ENCODE measurements around the gene ZNF891. TPM values are rescaled to one million over a fixed set of nuclear protein-coding genes. Genes with fewer than 3 reads are reported as not detected.
A peak's percentile ranks its signal among the peaks of the same experiment; 100 is the strongest.

The ZNF891 gene
- polyA plus RNA-seq (2012; ENCODE audit: insufficient read depth, insufficient read length): 0.29 TPM

DNA sequence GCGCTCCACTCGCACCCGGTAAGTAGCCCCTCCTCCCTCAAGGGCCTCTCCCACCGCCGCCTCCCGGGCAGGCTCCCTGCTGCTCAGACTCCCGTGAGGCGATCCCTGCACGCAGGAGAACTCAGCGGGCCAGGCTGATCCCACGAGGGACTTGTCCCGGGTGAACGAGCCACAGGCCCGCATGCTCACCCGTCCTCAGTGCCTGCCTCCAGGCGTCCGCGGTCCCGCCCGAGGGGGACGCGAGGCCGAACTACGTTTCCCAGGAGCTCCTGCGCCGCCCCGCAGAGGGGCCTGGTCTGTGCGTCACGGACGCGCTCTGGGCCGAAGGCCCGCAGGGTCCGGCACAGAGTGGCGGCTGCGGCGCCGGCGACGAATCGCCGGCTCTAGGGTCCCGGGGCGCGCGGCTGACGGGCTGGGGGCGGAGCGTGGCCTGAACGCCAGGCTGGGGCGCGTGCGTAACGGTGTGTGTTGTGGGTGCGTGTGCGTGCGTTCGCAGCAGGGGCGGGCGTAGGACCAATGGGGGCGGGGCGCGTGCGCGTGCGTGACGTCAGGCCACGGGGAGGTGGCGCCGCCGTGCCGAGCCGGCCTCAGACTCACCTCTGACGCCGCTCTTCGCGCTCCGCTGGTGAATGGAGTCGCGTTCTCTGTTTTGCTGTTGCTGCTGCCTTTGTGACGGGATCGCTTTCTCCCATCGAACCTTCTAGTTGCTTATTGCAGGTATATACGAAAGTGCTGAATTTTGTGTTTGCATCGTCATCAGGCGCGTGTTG lies at the start of gene ZNF891, which contains the start of gene ZNF10:
TSS of gene ZNF891 (minus strand) at position 237 of the 770 bp plus-strand sequence. CDS start 8,356 bp downstream, outside the sequence.
TSS of gene ZNF10 (plus strand) at position 590 of the 770 bp plus-strand sequence. CDS start 13,866 bp downstream, outside the sequence.
- DNase-seq (ENCODE audit: low read depth, low spot score): peak; percentile 78
- H3K4me3 ChIP-seq (ENCODE audit: low read length): peak within 1 kb of the TSS; percentile 65

DNA sequence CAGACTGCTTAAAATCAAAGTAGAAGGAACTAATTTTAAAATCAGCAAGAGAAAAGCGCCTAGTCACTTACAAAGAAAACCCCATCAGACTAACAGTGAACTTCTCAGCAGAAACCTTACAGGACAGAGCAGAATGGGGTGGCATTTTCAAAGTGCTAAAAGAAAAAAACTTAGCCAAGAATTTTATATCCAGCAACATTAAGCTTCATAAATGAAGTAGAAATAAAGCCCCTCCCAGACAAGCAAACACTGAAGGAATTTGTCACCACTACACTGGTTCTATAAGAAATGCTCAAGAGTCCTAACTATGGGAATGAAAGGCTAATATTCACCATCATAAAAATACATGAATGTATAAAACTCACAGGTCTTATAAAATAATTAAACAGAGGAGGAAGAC lies 44.8 kb upstream of the ZNF891 start:
- DNase-seq (ENCODE audit: low read depth, low spot score): no peak
- H3K4me3 ChIP-seq (ENCODE audit: low read length): no peak overlapping the region

DNA sequence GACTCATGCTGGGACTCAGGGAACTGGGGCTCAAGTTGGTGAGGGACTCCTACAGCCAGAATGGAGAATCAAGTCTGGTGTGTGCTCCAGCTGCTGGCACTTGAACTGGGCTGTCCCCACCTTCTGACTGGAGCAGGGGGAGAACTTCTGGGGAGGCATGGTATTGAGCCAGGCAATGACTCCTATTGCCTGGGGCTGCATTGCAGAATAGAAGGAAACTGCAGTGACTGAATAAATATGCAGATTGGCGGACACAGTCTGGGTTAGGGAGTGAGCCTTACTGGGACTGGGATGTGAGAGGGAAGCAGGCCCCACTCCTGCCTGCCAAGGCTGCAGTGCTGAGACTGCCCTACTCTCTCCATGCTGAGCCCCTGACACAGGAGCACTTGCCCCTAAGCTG lies 42.4 kb upstream of the ZNF891 start:
- no peak for DNase-seq (ENCODE audit: low read depth, low spot score)
- H3K4me3 ChIP-seq (ENCODE audit: low read length): no peak overlapping the region

DNA sequence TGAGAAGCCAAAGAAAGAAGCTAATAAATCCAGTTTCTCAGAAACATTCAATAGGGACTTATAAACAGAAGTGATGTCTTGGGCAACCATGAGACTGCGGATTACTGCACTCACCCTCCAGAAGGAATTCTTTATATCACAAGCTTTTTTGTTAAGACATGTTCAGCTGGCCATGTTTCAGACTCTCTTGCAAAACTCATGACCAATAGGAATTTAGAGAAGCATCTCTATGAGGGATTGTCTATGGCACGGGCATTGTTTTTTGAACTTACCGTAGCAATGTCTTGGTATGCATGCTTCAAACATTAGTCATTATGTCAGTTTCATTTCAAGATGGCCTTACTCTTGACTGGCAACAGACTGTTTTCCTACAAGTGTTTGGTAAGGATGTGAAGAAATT lies 35.7 kb upstream of the ZNF891 start:
- no peak for DNase-seq (ENCODE audit: low read depth, low spot score)
- no peak overlapping the region for H3K4me3 ChIP-seq (ENCODE audit: low read length)

DNA sequence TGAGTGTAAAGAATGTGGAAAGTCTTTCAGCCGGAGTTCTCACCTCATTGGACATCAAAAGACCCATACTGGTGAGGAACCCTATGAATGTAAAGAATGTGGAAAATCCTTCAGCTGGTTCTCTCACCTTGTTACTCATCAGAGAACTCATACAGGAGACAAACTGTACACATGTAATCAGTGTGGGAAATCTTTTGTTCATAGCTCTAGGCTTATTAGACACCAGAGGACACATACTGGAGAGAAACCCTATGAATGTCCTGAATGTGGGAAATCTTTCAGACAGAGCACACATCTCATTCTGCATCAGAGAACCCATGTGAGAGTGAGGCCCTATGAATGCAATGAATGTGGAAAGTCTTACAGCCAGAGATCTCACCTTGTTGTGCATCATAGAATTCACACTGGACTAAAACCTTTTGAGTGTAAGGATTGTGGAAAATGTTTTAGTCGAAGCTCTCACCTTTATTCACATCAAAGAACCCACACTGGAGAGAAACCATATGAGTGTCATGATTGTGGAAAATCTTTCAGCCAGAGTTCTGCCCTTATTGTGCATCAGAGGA lies 26.1 kb upstream of the ZNF891 start:
- no peak overlapping the region for H3K4me3 ChIP-seq (ENCODE audit: low read length)
- DNase-seq (ENCODE audit: low read depth, low spot score): no peak

DNA sequence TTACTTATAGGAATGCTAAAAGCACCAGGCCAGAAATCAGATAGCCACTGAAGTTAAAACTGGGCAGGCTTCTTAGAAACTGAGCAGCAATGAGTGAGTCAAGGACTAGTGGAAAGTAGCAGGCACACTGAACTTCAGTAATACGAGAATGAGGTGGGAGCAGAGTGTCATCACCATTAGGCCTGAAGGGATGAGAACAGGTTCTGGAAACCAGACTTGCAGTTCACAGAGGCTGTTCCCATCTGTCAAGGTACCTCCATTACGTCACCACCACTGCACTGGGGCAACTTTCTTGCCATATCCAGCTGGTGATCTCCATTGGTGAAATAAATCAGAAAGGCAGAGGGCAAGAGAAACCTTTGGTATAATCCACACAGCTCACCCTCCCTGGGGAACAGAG lies 15.9 kb upstream of the ZNF891 start:
- no peak overlapping the region for H3K4me3 ChIP-seq (ENCODE audit: low read length)
- no peak for DNase-seq (ENCODE audit: low read depth, low spot score)

DNA sequence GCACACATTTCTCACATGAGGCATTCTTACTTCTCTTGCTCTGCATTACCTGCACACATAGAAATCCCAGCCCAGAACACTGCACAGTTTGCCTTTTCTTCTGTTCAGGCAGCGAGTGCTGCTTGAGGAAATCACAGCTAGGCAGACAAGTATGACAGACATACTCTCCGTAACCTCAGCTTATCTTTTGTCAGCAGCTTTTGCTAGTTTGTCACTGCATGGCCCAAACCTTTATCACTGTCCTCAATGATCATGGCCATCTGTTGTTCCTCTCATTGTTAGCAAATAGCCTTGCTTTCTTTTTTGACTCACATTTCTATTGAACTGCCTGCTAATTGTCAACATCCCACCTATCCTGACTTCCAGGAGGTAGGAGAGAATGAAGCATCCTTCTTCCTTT lies 5.7 kb upstream of the ZNF891 start:
- H3K4me3 ChIP-seq (ENCODE audit: low read length): no peak overlapping the region
- no peak for DNase-seq (ENCODE audit: low read depth, low spot score)

DNA sequence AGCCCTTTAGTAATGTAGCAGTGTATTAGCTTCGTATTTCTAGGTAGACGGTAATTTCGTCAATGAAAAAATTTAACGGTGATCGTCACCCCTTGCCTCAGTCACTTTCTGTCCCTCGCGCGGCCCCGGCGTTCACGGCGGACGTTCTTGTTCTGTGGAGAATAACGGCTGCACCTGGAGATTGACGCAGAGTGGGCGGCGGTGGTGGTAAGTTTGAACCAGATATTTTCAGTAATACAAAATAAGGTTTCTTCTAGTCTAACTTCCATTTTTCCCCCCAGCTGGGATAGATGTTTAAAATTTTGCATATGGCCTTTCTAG lies 694 bp upstream of the ZNF891 start:
- no peak for DNase-seq (ENCODE audit: low read depth, low spot score)
- H3K4me3 ChIP-seq (ENCODE audit: low read length): peak overlapping the region; percentile 65

DNA sequence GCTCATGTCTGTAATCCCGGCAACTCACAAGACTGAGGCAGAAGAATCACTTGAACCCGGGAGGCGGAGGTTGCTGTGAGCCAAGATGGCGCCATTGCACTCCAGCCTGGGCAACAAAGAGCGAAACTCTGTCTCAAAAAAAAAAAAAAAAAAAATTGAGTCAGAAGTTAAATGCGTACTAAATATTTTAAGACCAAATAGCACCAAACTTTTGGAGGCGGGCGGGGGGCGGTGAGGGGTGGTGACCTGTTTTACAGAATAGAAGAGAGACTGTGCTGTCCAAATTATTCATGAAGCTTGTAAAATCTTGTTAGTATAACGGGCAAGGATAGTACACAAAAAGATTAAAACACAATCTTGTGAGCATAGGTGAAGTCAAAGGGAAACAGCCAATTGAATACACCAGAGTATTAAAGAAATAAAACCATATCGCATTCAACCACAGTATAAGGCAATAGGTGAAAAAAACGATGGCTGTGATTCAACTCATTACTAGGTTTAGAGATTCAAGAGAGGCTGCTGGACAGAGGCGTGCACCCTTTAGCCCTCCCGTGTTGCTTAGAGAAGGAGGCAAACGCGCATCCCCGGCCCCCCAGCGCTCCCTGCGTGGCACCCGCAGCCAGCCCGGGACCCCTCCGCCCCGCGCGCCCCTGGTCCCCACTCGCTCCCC lies 571 bp downstream of the ZNF891 start:
- no peak for DNase-seq (ENCODE audit: low read depth, low spot score)
- H3K4me3 ChIP-seq (ENCODE audit: low read length): peak overlapping the region; percentile 65

DNA sequence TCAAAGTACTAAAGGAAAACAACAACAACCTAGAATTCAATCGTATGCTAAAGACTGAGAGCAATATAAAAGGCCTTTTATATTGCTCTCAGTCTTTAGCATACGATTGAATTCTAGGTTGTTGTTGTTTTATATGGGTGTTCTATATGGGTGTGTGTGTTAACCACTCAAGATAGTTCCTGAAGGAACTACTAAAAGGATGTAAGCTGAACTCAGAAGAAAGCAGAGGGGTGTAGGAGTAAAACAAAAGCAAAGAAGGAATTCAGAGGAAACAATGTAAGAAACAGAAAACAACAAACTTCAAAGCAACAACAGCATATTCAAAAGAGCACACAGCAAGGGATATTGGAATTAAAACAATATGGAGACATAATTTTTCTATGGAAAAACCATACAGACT lies 5.4 kb downstream of the ZNF891 start:
- DNase-seq (ENCODE audit: low read depth, low spot score): no peak
- H3K4me3 ChIP-seq (ENCODE audit: low read length): no peak overlapping the region

DNA sequence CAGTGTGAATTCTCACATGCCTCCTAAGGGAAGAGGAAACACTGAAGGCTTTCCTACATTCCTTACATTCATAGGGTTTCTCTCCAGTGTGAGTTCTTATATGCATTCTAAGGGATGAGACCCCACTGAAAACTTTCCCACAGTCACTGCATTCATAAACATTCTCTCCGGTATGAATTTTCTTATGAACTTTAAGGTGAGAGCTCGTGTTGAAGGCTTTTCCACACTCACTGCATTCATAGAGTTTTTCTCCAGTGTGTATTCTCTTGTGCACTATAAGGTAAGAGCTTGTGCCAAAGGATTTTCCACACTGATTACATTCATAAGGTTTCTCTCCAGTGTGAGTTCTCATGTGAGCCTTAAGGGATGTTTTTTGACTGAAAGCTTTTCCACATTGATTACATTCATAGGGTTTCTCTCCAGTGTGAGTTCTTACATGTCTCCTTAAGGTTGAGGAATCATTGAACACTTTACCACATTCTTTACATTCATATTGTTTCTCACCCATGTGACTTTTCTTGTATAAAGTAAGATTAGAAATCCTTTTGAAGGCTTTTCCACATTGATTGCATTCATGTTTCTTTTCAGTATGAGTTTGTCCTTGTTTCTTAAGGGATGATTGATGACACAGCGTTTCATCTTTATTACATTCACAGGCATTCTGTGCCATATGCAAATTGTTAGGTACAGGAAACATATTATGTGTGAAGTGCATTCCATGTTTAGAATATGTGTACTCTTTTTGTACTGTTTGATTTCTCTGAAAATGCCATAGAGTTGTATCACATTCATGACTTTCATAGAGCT lies 9.5 kb downstream of the ZNF891 start:
- no peak for DNase-seq (ENCODE audit: low read depth, low spot score)
- no peak overlapping the region for H3K4me3 ChIP-seq (ENCODE audit: low read length)

DNA sequence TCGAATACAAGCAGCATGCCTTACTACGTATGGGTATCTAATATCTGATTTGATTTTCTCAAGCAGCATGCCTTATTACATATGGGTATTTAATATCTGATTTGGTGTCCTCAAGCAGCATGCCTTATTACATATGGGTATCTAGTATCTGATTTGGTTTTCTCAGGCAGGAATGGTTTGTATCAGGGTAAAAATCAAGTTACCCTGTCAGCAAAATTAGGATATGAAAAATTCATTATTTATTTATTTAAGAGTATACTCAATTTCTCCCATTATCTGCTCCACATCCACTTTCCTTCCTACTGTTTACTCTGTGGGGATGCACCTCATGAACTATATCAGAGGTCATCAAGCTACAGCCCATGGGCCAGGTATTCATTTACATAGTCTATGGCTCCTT lies 21.9 kb downstream of the ZNF891 start:
- no peak for DNase-seq (ENCODE audit: low read depth, low spot score)
- H3K4me3 ChIP-seq (ENCODE audit: low read length): no peak overlapping the region

DNA sequence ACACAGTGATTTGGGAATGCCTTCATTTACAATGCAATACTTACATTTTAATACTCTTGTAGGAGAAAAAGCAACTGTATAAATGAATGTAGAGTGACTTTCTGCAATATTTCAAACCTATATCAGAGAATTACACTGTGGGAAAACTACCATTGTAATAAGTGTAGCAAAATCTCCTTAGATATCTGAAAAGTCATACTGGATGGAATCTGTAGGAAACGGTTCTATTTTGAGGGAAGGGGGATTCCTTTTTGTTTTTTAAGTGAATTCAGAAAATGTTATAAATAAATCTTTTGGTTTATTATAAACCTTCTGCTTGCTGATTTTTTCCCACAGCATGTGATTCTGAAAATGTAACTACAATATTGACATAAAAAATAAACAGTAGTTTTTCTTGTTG lies 23.0 kb downstream of the ZNF891 start:
- H3K4me3 ChIP-seq (ENCODE audit: low read length): no peak overlapping the region
- no peak for DNase-seq (ENCODE audit: low read depth, low spot score)

DNA sequence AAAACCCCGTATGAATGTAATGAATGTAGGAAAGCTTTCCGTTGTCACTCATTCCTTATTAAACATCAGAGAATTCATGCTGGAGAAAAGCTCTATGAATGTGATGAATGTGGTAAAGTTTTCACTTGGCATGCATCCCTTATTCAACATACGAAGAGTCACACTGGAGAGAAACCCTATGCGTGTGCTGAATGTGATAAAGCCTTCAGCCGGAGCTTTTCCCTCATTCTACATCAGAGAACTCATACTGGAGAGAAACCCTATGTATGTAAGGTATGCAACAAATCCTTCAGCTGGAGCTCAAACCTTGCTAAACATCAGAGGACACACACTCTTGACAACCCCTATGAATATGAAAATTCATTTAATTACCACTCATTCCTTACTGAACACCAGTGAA lies 23.8 kb downstream of the ZNF891 start:
- DNase-seq (ENCODE audit: low read depth, low spot score): no peak
- no peak overlapping the region for H3K4me3 ChIP-seq (ENCODE audit: low read length)

DNA sequence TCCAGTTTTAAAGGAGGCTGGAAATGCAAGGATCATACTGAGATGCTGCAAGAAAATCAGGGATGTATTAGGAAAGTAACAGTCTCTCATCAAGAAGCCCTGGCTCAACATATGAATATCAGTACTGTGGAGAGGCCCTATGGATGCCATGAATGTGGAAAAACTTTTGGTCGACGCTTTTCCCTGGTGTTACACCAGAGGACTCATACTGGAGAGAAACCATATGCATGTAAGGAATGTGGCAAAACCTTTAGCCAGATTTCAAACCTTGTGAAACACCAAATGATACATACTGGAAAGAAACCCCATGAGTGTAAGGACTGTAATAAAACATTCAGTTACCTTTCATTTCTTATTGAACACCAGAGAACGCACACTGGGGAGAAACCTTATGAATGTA lies 24.5 kb downstream of the ZNF891 start:
- no peak for DNase-seq (ENCODE audit: low read depth, low spot score)
- no peak overlapping the region for H3K4me3 ChIP-seq (ENCODE audit: low read length)

DNA sequence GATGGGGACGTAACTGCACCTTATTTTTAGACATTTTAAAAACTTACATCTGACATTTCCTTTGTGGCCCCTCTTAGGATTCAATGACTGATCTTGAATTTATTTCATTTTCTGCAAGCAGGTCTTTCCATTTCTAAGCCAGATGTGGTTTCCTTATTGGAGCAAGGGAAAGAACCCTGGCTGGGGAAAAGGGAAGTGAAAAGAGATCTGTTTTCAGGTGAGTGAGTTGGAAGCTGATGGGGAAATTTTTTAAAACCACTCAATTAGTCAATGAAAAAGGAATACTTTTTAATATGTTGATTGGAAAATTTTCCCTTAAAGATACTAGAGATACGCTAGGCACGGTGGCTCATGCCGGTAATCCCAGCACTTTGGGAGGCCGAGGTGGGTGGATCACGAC lies 46.7 kb downstream of the ZNF891 start:
- H3K4me3 ChIP-seq (ENCODE audit: low read length): no peak overlapping the region
- DNase-seq (ENCODE audit: low read depth, low spot score): no peak

DNA sequence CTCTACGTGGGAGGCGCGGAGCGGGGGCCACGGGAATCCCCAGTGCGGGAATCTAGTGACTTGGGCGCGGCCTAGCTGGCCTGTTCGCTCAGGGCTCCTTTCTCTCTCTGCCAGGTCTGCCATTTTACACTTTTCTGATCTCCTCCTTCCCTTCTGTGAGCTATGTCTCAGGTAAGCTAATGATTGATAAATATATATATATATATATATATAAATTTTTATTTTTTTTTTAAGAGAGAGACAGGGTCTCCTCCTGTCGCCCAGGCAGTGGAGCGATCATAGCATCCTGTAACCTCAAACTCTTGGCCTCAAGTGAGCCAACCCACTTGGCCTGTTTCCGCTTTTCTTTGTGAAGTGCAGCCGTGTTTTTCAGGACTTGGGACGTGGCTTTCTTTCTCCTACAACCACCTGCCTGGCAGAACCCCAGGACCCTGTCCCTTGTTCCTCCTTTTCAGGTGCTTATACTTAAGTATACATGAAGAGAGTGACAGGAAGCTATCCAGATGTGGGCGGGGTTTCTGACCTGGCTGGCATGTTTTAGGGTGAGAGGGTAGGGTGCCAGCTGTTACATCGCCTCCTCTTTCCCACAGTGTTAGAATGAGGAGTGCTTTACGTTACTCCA lies 48.8 kb downstream of the ZNF891 start:
- no peak for DNase-seq (ENCODE audit: low read depth, low spot score)
- no peak overlapping the region for H3K4me3 ChIP-seq (ENCODE audit: low read length)

DNA sequence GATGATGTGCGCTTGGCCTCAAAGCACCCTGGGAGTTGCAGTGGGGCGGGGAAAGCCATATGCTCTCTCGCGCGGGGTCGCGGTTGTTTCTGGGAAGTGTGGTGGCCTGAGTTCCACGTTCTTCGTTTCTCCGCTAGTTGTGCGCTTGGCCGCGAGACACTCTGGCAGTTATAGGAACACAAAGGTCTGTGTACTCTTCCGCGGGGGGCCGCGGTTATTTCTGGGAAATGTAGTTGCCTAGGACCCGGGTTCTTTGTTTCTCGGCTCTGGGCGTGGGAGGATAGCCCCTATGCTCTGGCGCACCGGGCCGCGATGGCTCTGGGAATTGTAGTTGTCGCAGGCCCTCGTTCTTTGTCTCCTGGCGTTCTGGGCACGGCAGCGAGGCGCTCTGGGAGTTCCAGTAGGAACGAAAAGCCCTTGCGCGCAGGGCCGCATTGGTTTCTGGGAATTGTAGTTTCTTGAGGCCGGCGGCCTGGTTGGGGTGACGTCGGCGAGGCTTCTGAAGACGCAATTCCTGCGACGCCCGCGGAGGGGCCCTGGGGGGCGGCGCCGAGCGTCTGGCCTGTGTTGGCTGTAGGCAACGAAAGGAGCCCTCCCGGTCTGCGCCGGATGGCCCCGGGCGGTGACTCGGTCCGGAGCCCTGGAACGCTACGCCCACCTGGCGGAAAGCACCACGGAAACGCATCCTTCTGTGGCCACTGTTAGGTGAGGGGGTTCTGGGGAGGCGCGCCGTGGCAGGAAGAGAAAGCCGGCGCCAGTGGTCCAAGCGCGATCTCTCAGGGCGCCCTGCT lies 49.5 kb downstream of the ZNF891 start, which contains the start of gene ZNF140:
TSS of gene ZNF140 (plus strand) at position 556 of the 791 bp plus-strand sequence. CDS start 398 bp downstream, outside the sequence.
- no peak for DNase-seq (ENCODE audit: low read depth, low spot score)
- no peak within 1 kb of the TSS for H3K4me3 ChIP-seq (ENCODE audit: low read length)

All from Jurkat, Clone E6-1 (cell line).